ENCODE measurements around the gene LRRC4C.

The LRRC4C gene

DNA sequence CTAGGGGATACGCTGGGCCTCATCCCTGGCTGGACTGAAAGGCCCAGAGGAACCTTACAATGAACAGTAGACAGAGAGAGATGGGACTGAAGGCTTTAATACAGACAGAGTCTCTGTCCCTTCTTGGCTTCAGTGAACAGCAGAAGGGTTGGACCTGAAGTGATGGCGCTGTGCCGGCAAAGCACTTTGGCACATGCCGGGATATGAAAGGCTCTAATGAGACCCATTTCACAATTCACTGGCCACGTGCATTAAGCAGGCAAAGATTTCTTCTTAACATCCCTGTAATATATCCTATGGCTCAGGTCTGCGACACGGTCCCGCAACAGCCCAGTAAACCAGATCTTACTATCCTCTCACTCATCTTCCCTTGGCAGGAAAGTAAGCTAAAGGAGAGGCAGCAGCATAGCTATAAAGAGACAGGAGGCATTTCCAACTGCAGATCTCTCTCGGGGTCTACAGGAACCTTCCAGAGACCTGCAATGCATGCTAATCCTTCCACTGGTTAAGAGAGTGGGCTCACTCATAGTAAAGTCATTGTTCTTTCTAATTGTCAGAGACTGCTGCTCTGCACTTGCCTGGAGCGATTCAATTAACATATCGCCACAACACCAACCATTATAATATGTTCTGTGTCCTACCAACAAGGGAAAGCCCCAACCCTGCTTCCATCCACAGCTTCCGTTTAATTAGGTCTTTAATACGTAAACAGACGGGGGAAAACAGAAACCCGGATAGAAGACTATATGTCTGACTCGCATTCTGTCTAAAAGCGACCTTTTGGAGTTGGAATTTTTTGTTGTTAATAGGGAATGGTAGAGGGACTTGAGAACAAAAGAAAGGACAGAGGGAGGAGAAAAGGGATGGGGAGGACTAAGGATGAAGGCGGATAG, 1179.0 kb downstream of the LRRC4C start:
- DNase-seq: no peak

DNA sequence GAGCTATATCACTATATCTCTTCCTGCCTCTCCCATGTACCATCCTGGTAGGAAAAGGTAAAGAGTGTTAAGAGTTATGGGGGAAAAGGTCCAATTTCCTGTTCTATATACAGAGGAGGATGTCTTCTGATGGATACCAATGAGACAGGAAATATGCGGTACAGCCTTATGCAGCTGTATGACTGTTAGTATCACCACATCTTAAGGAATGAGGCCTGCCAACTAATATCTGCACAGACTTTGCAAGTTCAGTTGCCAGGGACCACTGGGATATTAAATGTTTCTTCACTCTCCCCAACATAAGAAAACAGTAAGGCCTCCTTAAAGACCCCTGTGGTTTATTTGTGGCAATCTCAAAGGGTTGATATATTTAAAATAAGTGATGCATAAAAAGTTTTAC, 1182.5 kb downstream of the LRRC4C start:
- no peak for DNase-seq

DNA sequence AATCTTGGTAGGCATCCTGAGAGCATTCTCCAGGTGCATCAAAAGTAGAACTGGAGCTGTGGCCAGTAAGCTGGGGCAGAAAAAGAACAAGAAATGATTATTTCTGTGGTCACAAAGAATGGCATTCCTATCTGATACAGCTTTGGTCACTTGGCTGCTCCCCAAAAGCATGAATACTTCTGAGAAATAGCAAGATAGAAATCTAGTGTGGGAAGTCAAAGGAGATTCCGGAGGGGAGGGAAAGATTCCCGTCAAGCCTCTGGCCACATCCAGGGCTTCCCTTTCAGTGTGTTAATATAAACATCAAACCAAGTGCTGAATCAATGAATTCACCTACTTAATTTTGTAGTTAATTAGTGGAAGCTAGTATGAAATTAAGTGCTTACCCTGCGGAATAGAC, 1185.4 kb downstream of the LRRC4C start:
- DNase-seq: no peak

DNA sequence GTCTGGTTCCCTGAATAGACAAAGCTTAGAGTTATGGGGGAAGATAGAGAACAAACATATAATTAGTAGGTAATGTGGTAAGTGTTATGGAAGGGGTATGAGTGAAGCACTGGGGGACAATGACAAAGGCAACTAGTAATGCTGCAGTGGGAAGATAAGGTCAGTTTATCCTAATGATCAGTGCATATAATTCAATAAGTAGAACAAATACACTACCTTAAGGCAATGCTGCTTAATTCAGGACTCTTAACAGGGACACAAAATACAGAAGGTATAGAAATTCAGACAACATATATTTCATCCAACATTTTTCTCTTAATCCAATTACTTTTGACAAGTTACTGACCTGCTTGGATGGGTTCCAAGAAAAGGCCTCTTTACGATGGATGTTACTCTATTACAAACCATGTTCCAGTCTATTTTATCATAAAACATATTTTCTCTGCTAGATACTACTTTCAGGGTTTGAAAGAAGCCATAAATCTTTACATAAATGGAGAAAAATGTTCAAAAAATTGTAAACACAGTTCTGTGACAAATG, 1186.2 kb downstream of the LRRC4C start:
- no peak for DNase-seq

- DNase-seq: no peak
Measured at GRCh38 chr11:40271361-40271760, 1188.1 kb downstream of the LRRC4C start.

DNA sequence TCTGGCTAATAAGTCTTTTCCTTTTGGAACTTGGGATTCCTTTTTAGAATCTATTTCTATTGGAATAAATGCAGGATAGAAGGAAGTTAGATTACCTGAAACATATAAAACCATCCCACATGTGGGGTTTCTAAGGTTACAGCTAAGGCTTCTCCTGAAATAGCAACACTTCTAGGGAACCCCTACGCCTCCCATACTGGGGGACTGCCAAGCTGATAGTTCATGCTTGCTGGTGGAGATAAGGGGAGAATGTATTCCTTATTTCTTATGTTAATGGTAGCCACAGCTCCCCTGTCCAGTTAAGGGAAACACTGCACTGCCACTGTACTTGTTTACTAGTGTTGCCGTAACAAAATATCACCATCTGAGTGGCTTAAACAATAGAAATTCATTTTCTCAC, 1189.6 kb downstream of the LRRC4C start:
- DNase-seq: no peak

DNA sequence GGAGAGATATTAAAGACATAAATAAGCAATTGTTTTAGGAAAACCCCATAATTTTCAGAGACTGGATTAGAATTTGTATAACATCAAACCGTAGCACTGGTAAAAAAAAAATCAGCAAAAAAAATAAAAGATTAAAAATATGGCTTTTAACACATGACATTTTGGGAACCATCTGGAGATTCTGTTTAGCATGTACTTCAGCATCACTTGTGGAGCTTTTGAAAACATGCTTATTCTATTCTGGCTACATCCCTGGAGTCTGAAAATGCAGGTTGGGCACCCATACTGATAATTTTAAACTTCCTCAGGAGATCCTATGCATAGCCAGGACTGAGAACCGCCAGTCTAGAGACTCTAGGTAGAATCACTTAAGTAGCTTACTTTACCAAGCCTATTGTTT, 1190.9 kb downstream of the LRRC4C start:
- DNase-seq: no peak

GRCh38 chr11:40255457-40255856, 1204.0 kb downstream of the LRRC4C start:
- no peak for DNase-seq

GRCh38 chr11:40253166-40253565, 1206.3 kb downstream of the LRRC4C start:
- DNase-seq: no peak

DNA sequence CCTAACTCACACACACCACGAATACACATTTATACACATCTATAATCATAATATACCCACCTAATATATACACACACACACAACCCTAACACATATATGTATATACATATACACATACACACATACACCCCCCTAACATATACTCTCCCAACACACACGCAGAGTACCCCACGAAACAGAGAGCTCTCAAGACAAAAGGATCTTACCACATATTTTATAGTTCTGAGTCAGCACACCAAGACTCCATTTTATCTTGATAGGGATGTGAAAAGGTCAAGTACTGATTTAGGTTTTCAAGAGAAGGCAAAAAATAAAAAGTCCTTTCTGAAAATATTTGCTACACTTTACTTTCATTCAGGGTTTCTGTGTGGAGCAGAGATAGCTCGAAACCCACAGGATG, 1207.2 kb downstream of the LRRC4C start:
- DNase-seq: no peak

- no peak for DNase-seq
Measured at GRCh38 chr11:40246983-40247382, 1212.5 kb downstream of the LRRC4C start.

GRCh38 chr11:40241524-40242051, 1217.9 kb downstream of the LRRC4C start:
- no peak for DNase-seq

DNA sequence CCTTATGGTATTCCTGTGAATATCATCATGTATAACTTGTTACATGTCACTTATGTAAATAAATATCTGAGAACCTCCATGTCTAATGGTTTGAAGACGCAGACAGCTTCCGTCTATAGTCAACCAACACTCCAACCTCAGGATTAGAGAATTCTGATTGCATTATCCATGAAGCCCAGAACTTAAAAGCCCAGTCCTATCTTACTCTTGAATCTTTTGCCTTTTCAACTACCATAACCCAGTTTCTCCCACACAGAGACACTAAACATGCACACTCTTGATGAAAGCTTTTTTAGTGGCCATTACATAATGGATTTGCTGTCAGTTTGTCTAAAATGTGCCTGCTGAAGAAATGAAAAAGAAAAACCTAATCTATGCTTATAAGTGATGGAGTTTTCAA, 1219.2 kb downstream of the LRRC4C start:
- no peak for DNase-seq

- no peak for DNase-seq
Measured at GRCh38 chr11:40236526-40236925, 1222.9 kb downstream of the LRRC4C start.

GRCh38 chr11:40235841-40236240, 1223.6 kb downstream of the LRRC4C start:
- DNase-seq: no peak

DNA sequence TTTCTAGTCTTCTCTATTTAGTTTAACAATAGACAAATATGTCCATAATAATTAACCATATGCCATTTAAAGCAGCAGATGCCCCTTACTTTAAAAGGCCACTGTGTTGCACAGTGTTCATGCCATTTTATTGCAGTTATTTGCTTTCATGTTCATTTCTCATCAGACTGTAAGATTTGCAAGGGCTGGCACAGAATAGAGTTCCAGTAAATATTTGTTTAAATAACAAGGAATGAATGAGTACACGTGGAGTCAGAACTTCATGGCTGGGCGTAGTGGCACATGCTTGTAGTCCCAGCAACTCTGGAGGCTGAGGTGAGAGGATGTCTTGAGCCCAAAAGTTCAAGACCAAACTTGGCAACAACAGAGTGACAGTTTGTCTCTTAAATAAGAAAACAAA, 1228.6 kb downstream of the LRRC4C start:
- DNase-seq: no peak

GRCh38 chr11:40228662-40229061, 1230.8 kb downstream of the LRRC4C start:
- no peak for DNase-seq

DNA sequence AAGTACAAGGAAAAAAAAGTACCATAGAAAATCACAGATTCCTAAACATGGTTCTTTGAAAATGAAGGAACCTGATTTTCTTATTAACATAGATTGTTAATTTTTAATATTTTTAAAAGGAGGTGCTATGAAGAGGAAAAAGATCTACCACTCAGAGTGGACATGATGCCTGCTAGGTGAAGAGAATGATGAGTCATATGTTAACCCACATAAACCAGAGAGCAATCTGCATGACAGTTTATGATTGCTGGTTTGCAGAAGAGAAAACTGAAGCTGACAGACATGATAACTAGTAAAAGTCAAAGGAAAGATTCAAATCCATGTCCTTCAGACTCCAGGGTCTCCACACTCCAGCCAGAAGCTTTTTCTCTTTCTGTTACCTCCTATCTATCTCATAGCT, 1231.7 kb downstream of the LRRC4C start:
- DNase-seq: no peak

DNA sequence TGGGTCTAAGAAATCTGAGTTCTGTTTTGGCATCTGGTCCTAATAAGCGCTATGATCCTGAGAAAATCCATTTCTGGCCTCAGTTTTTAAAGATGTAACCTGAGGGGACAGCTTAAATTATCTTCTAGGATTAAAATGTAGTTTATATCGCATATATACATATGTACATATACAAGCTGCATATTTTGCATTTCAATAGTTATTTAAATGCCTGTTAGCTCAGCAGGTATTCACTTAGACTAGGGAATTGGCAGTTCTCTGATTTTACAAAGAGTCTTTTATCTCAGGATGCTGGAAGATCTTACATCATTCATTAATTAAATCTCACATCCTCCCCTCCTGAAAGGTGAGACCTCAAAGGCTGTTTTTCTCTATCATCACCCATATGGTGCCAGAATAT, 1232.8 kb downstream of the LRRC4C start:
- DNase-seq: no peak

GRCh38 chr11:40223596-40224330, 1235.7 kb downstream of the LRRC4C start:
- DNase-seq: no peak

- no peak for DNase-seq
Measured at GRCh38 chr11:40219401-40219800, 1240.1 kb downstream of the LRRC4C start.

GRCh38 chr11:40215556-40215955, 1243.9 kb downstream of the LRRC4C start:
- no peak for DNase-seq

DNA sequence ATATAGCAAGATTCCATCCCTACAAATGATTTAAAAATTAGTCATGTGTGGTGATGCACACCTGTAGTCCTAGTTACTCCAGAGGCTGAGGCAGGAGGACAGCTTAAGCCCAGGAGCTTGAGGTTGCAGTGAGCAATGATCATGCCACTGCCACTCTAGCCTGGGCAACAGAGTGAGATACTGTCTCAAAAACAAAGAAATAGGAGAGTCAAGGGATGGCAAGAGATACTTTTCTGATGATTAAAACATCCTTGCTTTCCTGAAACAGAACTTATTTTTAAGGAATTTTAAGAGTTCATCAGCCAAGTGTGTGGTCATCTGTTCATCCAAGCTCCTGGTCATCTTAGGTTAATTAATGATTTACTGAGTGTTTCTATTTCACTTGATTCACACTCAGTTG, 1252.0 kb downstream of the LRRC4C start:
- no peak for DNase-seq

- DNase-seq: no peak
Measured at GRCh38 chr11:40204228-40204627, 1255.2 kb downstream of the LRRC4C start.
